Raji (cell line): ENCODE measurements around the gene FTHL17.

ENCODE experiments used
- POLR2A ChIP-seq: IDR thresholded peaks from 2 replicates; pipeline ENCODE4 v1.6.1; 2011; ENCODE audit warnings: low read depth, low read length, control low read depth; ENCODE audit not compliant: insufficient read depth

The FTHL17 gene

GRCh38 chrX:31058284-31058683 lies 13.6 kb downstream of the FTHL17 start:
- TF ChIP-seq POLR2A: no peak

- TF ChIP-seq POLR2A: no peak
These were observed 14.2 kb downstream of the FTHL17 start for GRCh38 chrX:31057691-31058090.

GRCh38 chrX:31057291-31057690 lies 14.6 kb downstream of the FTHL17 start:
- no peak for TF ChIP-seq POLR2A

GRCh38 chrX:31053621-31054020 lies 18.2 kb downstream of the FTHL17 start:
- no peak for TF ChIP-seq POLR2A

- TF ChIP-seq POLR2A: no peak
These were observed 32.5 kb downstream of the FTHL17 start for GRCh38 chrX:31039327-31039711.

GRCh38 chrX:31038575-31039326 lies 33.1 kb downstream of the FTHL17 start:
- no peak for TF ChIP-seq POLR2A

- TF ChIP-seq POLR2A: no peak
These were observed 34.9 kb downstream of the FTHL17 start for GRCh38 chrX:31036895-31037294.

GRCh38 chrX:31027351-31027750 lies 44.5 kb downstream of the FTHL17 start:
- no peak for TF ChIP-seq POLR2A

- TF ChIP-seq POLR2A: no peak
These were observed 47.0 kb downstream of the FTHL17 start for GRCh38 chrX:31024866-31025265.

- TF ChIP-seq POLR2A: no peak
These were observed 50.3 kb downstream of the FTHL17 start for GRCh38 chrX:31021537-31021936.
